Measurements from ENCODE around the gene LYSET. TPM values are rescaled to one million over a fixed set of nuclear protein-coding genes. Genes with fewer than 3 reads are reported as not detected.
"Not testable (repeated sequence)": the region's sequence is repeated elsewhere in the genome, so short reads cannot be mapped to it uniquely, and the experiment has no call there.

The LYSET gene
- total and polyA plus RNA-seq, 2 donors (not counting 3 experiments of a cell fraction or from before 2014, with no cell fraction given): 14.3 to 18.4 TPM

GRCh38 chr14:93232159-93232558, 47.0 kb downstream of the LYSET start:
- no TSS peak for BruUV-seq (replicated peaks)
- ChIA-PET CTCF (interaction anchor here (0.6 to 3.3 kb wide), 4 partner anchors 13 to 322 kb away, joined by 3 to 10 read pairs (median 3); no protein-coding TSS in a partner anchor), POLR2A (interaction anchor here (0.7 kb wide), 1 partner anchor 13 kb away, joined by 3 read pairs; no protein-coding TSS in a partner anchor)
- H3K79me2 ChIP-seq (ENCODE audit: control insufficient read depth, insufficient read depth, low read length): no peaks in the 10 kb centered on the region
- intact Hi-C loops (cut with micrococcal nuclease) (loop anchor here (2.0 to 5.0 kb wide), 2 partner anchors 101 to 385 kb away; partner anchors contain the start of gene BTBD7), dilution Hi-C loops (cut with MboI; ENCODE audit: extremely low pct_ligation_motif_present, low sequenced_read_pairs) (no loop called here)
- H3K4me3 ChIP-seq (replicated peaks in 1 of 3; ENCODE audit: insufficient read depth in 1 of 3, low read depth in 1 of 3, low read length in 3 of 3): peak overlapping the region in 1 of 3 experiments; percentile 14
- no peak overlapping the region for H3K27ac ChIP-seq (ENCODE audit: insufficient read depth, low read depth, low read length)
- H3K27me3 ChIP-seq (ENCODE audit: control insufficient read depth in 2 of 2, insufficient read depth in 2 of 2, low read length in 2 of 2): no peaks in the 10 kb centered on the region
- no peaks in the 10 kb centered on the region for H3K4me1 ChIP-seq (ENCODE audit: control insufficient read depth, extremely low read depth, insufficient read depth, low read length)
- FAIRE-seq (no peak), DNase-seq (ENCODE audit: low read depth, low spot score) (no peak)
- H3K9me1 ChIP-seq (replicated peaks; ENCODE audit: control insufficient read depth, extremely low read depth, insufficient read depth, low read length): no peaks in the 10 kb centered on the region
- peak overlapping the region; percentile 33 for H3K4me2 ChIP-seq (ENCODE audit: insufficient read depth, low read length)
- no peak for TF ChIP-seq GATA2 (IDR thresholded peaks at IDR 0.05; ENCODE audit: insufficient read depth, insufficient read length, low read depth, low read length)
- TF ChIP-seq MAX (IDR thresholded peaks at IDR 0.05; ENCODE audit: insufficient read depth, insufficient read length): no peak
- TF ChIP-seq CTCF (IDR thresholded peaks at IDR 0.05; ENCODE audit: extremely low read depth in 1 of 2, insufficient read depth in 1 of 2, low read depth in 1 of 2, low read length in 2 of 2): no peak
- TF ChIP-seq JUN (IDR thresholded peaks at IDR 0.05; ENCODE audit: borderline replicate concordance, insufficient read depth, insufficient read length, low read depth): no peak
- H3K9me3 ChIP-seq (replicated peaks; ENCODE audit: control insufficient read depth, insufficient read depth, low read length): no peaks in the 10 kb centered on the region
- H2AFZ ChIP-seq (ENCODE audit: low read depth, low read length): peak overlapping the region; percentile 57
- no peak overlapping the region for H3K9ac ChIP-seq (replicated peaks; ENCODE audit: extremely low read depth, insufficient read depth, low read length)
- H4K20me1 ChIP-seq (replicated peaks; ENCODE audit: control insufficient read depth, extremely low read depth, insufficient read depth, low read length): no peaks in the 10 kb centered on the region
- H3K36me3 ChIP-seq (ENCODE audit: control insufficient read depth in 2 of 2, extremely low read depth in 1 of 2, insufficient read depth in 2 of 2, low read length in 2 of 2): peaks cover 5% of the 10 kb centered on the region in 2 experiments

GRCh38 chr14:93233078-93233477, 48.0 kb downstream of the LYSET start:
- H3K27me3 ChIP-seq (ENCODE audit: control insufficient read depth in 2 of 2, insufficient read depth in 2 of 2, low read length in 2 of 2); H3K4me2 ChIP-seq (ENCODE audit: insufficient read depth, low read length); H3K79me2 ChIP-seq (ENCODE audit: control insufficient read depth, insufficient read depth, low read length); H3K4me3 ChIP-seq (replicated peaks in 1 of 3; ENCODE audit: insufficient read depth in 1 of 3, low read depth in 1 of 3, low read length in 3 of 3); H3K36me3 ChIP-seq (ENCODE audit: control insufficient read depth in 2 of 2, extremely low read depth in 1 of 2, insufficient read depth in 2 of 2, low read length in 2 of 2); H3K27ac ChIP-seq (ENCODE audit: insufficient read depth, low read depth, low read length); H3K4me1 ChIP-seq (ENCODE audit: control insufficient read depth, extremely low read depth, insufficient read depth, low read length); H3K9me3 ChIP-seq (replicated peaks; ENCODE audit: control insufficient read depth, insufficient read depth, low read length); H4K20me1 ChIP-seq (replicated peaks; ENCODE audit: control insufficient read depth, extremely low read depth, insufficient read depth, low read length); H3K9me1 ChIP-seq (replicated peaks; ENCODE audit: control insufficient read depth, extremely low read depth, insufficient read depth, low read length); H3K9ac ChIP-seq (replicated peaks; ENCODE audit: extremely low read depth, insufficient read depth, low read length); DNase-seq (ENCODE audit: low read depth, low spot score); POLR2A ChIA-PET; H2AFZ ChIP-seq (ENCODE audit: low read depth, low read length); FAIRE-seq; BruUV-seq (replicated peaks); dilution Hi-C loops (cut with MboI; ENCODE audit: extremely low pct_ligation_motif_present, low sequenced_read_pairs): not testable (repeated sequence)
- CTCF ChIA-PET: interaction anchor here (0.7 to 3.3 kb wide), 6 partner anchors 14 to 659 kb away, joined by 3 to 10 read pairs (median 4); no protein-coding TSS in a partner anchor
- intact Hi-C loops (cut with micrococcal nuclease): loop anchor here (2.0 to 5.0 kb wide), 2 partner anchors 100 to 384 kb away; partner anchors contain the start of gene BTBD7
